ENCODE results near the gene SLC25A24.

GRCh38 chr1:108089477-108089876, 110.7 kb downstream of the SLC25A24 start:
- TF ChIP-seq POLR2A (IDR thresholded peaks at IDR 0.05; ENCODE audit: low read length) (no peak), GATA1 (IDR thresholded peaks at IDR 0.05; ENCODE audit: low read depth, low read length) (no peak)

Measured in erythroblast (primary cell).